NCI-H748 (cell line): ENCODE results near the gene CARS2.
"Not testable (repeated sequence)": the region's sequence is repeated elsewhere in the genome, so short reads cannot be mapped to it uniquely, and the experiment has no call there.

Experiments used
- DNase-seq: peaks from one replicate; lab custom pipeline; 2025; ENCODE audit not compliant: unreplicated experiment; lab: John Stamatoyannopoulos, UW

Gene CARS2

GRCh38 chr13:110638814-110639806 lies 66.8 kb downstream of the CARS2 start:
- DNase-seq: no peak

DNA sequence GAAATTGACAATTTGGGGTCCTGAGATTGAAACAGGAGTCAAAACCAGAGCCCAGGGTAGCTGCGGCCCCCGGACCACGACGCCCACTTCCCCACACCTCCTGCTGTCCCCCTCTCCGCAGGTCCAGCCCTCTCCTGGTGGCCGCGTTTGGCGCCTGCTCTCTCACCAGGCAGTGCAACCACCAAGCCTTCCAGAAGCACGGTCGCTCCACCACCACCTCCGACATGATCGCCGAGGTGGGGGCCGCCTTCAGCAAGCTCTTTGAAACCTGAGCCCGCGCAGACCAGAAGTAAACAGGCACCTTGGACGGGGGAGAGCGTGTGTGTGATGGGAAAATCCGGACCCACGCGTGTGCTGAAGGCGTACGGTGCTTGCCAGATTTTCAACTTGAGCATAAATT lies 67.7 kb downstream of the CARS2 start:
- no peak for DNase-seq

DNA sequence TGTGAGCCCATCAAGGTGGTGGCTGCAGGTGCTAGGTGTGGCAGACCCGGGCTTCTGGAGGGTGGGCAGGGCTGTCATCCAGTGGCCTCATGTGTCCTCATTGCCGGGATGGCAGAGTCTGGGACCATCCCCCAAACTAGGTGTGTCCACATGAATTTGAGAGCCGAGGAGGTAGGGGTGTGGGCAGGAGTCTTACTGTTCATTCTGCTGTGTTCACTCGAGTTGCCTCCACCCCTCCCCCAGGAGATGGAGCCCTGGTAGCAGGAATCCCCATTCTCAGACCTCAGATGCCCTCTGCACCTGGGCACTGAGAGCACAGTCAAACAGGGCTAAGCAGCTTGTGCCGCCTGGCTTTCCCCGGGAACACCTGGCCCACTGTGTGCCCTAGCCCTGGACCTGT lies 68.2 kb downstream of the CARS2 start:
- DNase-seq: no peak

- DNase-seq: no peak
These were observed 68.6 kb downstream of the CARS2 start for GRCh38 chr13:110637275-110637674.

- DNase-seq: no peak
These were observed 69.2 kb downstream of the CARS2 start for GRCh38 chr13:110636701-110637201.

- no peak for DNase-seq
These were observed 69.9 kb downstream of the CARS2 start for GRCh38 chr13:110636053-110636475.

- DNase-seq: no peak
These were observed 70.4 kb downstream of the CARS2 start for GRCh38 chr13:110635405-110636002.

DNA sequence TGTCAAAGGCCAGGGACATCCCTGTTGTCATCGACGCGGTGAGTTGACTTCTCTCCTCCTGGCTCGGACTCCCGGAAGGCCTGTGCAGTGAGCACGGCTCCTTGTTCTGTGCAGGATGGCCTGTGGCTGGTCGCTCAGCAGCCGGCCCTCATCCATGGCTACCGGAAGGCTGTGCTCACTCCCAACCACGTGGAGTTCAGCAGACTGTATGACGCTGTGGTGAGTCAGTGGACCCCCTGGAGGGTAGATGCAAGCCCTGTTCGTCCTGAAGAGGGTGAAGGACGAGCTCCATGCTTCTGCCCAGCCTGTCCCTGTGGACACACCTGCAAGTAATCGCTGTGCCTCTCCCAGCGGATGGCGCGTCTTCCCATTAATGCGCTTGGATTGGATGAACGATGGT lies 71.4 kb downstream of the CARS2 start:
- no peak for DNase-seq

DNA sequence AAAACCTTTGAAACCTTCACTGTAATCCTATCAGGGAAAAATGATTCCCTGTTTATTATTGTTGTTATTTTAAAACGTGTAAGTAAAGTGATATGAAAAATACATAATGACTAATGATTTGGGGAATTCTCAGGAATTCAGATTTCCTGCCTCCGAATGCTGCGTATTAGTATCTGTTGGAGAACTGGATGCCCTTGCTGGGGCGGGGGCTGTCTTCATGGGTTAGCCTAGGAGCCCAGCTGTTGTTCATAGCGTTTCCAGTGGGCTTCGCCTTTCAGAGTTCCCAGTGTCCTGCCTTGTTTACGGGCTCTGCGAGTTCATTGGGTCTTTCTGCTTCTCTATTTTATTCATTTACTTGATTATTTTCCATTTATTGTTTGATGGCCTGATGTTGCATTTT lies 72.1 kb downstream of the CARS2 start:
- no peak for DNase-seq

DNA sequence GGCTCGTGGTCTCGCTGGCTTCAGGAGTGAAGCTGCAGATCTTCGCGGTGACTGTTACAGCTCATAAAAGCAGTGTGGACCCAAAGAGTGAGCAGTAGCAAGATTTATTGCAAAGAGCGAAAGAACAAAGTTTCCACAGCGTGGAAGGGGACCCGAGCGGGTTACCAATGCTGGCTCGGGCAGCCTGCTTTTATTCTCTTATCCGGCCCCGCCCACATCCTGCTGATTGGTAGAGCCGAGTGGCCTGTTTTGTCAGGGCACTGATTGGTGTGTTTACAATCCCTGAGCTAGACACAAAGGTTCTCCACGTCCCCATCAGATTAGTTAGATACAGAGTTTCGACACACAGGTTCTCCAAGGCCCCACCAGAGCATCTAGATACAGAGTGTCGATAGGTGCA lies 73.7 kb downstream of the CARS2 start:
- not testable (repeated sequence) for DNase-seq

DNA sequence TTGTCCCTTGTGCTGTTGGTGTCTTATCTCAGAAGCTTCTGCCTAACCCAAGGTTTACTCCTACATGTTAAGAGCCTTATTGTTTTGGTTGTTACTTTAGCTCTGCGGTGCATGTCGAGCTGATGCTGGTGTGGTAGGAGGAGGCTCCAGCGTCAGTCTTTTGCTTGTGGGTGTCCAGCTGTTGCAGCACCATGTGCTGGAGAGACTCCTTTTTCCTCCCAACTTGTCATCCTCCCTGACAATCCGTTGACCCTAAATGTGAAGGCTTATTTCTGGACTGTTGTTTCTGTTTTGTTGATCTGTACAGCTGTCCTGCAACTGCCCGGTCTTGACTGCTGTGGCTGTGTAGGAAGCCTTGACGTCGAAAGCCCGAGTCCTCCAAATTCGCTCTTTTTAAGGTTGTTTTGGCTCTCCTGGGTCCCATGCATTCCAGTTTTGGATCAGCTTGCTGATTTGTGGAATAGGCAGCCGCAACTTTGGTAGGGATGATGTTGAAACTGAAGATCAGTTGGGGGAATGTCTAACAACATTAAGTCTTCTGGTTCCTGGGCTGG lies 75.3 kb downstream of the CARS2 start:
- DNase-seq: no peak

- no peak for DNase-seq
These were observed 76.2 kb downstream of the CARS2 start for GRCh38 chr13:110629735-110630134.

- DNase-seq: no peak
These were observed 76.8 kb downstream of the CARS2 start for GRCh38 chr13:110628952-110629701.

DNA sequence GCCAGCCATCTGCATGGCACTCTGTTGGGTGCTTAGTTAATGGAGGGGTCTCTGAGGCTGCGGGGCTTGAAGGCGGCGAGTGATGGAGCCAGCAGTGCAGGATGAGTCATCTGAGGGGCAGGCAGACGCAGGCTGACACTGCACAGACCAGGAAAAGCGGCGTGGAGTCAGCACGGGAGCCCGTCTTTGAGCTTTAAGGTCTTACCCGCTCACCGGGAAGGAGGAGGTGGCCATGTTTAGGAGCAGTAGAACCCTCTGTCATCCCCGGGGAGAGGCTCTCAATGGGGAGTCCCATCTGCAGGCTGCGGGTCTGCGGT lies 77.5 kb downstream of the CARS2 start:
- no peak for DNase-seq

DNA sequence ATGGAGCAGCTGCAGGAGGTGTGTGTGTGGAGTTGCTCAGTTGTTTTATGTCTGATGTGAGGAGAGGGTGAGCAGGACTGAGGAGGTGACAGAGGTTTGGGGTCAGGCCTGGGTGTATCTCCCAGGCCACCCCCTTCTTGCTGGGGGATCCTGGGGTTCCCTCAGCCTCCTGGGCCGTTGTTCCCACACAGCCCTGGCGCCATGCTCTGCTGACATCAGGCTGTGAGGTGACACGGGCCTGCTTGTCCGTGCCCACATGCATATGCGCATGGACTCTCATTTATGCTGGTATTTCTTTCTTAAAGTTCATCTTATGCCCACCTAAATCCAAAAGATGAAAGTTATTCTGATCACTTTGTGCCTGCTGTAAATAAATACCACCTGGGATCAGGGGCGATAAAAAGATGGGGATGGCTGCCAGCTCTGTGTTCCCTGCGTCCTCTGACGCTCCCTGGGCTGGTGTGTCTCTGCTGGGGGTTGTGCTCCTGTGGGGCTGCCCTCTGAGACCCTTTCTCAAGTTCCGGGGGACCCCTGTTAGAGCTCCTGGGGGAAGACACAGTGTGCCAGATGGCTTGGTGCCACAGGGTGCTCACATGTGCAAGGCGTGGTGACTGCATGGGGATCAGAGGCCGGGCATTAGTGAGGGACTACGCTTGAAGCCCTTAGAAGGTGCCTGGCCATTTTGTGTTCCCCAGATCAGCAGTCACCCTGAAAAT lies 78.0 kb downstream of the CARS2 start:
- DNase-seq: no peak

DNA sequence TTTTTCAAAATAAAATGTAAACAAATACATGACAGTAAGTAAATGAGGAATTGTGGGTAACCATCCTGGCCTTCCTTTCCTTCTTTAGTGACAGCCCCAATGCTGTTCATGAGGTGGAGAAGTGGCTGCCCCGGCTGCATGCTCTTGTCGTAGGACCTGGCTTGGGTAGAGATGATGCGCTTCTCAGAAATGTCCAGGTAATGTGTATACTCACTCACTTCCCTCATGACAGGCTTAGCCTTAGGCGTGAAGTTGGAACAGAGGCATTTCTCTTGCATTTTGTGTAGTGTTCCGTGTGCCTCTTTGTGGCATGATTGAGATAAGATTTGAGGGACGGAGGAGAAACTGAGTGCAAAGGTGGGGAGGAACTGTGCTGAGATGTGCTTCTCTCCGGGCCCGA lies 78.6 kb downstream of the CARS2 start:
- no peak for DNase-seq

GRCh38 chr13:110626521-110626920 lies 79.4 kb downstream of the CARS2 start:
- no peak for DNase-seq

DNA sequence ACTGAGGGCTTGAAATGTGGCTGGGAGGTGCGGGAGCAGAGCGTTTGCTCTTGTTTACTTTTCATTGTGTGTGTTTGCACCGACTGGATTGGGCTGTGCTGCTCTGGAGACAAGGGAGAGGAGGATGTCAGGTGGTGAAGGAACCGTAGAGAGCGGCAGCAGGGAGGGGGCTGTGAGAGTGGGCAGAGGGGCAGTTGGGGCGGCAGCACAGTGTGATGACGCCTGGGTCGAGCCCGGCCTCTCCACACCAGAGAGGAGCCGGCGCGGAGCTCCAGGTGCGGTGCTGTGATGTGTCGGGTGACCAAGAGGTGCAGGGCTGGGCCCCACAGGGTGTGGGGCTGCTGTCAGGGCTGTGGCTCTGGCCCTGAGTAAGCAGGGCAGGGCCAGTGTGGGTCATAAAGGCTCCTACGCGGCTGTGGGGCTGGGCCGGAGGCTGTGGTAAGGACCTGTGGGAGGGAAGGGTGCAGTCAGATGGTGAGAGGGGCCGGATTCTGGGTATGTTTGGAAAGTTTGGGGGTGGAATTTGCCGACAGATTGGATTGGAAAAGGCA lies 80.1 kb downstream of the CARS2 start:
- no peak for DNase-seq

DNA sequence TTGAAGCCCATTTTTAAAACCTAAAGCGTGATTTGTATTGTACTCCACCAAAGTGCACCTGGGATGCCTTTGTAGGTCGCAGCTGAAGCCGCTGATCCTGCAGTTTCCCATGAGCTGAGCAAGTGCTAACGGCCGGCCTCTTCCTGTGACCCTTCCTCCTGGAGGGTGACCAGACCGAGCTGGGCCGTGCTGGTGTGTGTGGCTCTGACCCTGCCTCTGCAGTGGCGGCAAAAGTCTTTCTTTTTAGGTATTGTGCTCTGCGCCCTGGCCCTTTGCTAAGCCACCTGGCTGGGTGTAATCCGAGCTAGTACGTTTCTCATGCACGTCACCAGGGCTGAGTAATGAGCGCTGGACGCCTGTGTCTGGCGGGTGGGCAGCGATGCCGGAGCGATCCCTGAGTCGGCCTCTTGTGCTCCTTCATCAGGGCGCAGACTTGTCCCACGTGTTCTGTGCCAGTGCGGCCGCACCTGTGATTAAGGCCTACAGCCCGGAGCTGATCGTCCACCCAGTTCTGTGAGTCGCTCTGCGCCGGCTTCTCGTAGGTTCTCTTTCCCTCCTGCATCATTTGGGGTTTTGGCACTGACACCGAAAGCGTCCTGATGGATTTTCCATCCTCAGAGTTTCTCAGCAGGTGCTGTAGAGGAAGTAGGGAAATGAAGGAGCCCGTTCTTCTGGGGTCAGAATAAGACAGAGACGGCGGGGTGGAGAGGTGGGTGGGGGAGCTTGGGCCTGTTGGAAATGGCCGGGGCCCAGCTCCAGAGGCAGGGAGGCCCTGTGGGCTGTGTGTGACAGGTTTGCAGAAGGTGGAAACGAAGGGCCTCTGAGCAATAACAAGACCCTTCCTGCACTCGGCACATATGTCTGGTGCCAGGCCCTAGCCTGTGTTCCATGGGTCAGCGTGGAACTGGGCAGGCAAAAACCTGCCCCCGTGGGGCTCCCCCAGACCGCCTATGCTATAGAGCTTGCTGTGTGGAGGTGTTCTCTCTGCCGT lies 80.9 kb downstream of the CARS2 start:
- no peak for DNase-seq
